ENCODE results near the gene FGF21. TPM values are rescaled to one million over a fixed set of nuclear protein-coding genes. Genes with fewer than 3 reads are reported as not detected.

FGF21 gene
- total RNA-seq, 1 experiment from 2014 or later: not detected

DNA sequence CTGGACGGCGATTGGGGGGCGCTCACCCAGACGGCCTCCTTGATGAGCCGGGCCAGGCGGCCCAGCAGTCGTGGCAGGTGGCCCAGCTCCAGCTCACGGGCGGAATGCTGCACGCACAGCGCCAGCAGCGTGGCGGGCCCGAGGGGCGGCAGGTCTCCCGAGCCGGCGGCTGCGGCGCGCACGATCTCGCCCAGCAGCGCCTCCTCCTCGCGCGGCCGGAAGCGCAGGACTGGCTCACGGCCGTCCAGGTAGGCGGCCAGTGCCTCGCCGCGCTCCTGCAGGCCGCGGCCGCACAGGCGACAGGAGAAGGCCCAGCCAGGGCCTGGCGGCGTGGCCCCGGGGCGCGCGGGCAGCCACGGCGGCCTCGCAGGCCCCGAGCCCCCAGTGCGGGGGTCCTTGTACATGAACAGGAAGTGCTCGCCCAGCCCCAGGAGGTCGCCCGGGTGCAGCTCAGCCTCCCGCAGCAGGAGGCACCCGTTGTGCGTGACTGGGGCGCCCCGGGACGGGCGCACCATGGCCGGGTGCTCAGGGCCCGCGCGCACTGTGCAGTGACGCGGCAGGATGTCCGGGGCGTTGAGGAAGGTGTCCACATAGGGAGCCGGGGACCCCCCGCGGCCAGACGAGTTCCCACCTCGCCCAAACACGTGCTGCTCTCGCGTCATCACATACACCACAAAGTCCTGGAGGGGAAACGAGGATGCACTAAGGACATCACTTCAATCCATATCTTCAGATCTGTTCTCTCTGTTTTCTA lies 26.2 kb upstream of the FGF21 start:
- no peaks in the 10 kb centered on the region for H3K27me3 ChIP-seq (ENCODE audit: low read length)
- intact Hi-C loops (cut with micrococcal nuclease): no loop called here
- no peak for DNase-seq
- no peaks in the 10 kb centered on the region for H4K20me1 ChIP-seq (ENCODE audit: low read length)
- no peak overlapping the region for H3K4me2 ChIP-seq (ENCODE audit: low read length)
- H3K79me2 ChIP-seq (ENCODE audit: low read length): no peaks in the 10 kb centered on the region
- TF ChIP-seq EZH2phosphoT487 (IDR thresholded peaks at IDR 0.05; ENCODE audit: borderline replicate concordance, low read length) (no peak), EZH2 (IDR thresholded peaks at IDR 0.05; ENCODE audit: low read length, unreplicated experiment) (no peak)
- TF ChIP-seq, protein P1, sequence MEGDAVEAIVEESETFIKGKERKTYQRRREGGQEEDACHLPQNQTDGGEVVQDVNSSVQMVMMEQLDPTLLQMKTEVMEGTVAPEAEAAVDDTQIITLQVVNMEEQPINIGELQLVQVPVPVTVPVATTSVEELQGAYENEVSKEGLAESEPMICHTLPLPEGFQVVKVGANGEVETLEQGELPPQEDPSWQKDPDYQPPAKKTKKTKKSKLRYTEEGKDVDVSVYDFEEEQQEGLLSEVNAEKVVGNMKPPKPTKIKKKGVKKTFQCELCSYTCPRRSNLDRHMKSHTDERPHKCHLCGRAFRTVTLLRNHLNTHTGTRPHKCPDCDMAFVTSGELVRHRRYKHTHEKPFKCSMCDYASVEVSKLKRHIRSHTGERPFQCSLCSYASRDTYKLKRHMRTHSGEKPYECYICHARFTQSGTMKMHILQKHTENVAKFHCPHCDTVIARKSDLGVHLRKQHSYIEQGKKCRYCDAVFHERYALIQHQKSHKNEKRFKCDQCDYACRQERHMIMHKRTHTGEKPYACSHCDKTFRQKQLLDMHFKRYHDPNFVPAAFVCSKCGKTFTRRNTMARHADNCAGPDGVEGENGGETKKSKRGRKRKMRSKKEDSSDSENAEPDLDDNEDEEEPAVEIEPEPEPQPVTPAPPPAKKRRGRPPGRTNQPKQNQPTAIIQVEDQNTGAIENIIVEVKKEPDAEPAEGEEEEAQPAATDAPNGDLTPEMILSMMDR (conservative IDR thresholded peaks at IDR 0.05; ENCODE audit: low read depth, low read length): no peak
- H3F3A ChIP-seq (ENCODE audit: low read length, unreplicated experiment): no peaks in the 10 kb centered on the region
- H3K4me3 ChIP-seq (ENCODE audit: low read length): no peak overlapping the region
- H3K36me3 ChIP-seq (ENCODE audit: low read depth, low read length): no peaks in the 10 kb centered on the region
- ChIA-PET CTCF (no interaction called here), POLR2A (ENCODE audit: unreplicated experiment) (no interaction called here)
- H2AFZ ChIP-seq (ENCODE audit: low read length): no peak overlapping the region
- no peak overlapping the region for H3K27ac ChIP-seq (ENCODE audit: low read length)
- H3K9ac ChIP-seq (ENCODE audit: low read length): no peak overlapping the region
- no peaks in the 10 kb centered on the region for H3K4me1 ChIP-seq (ENCODE audit: insufficient read depth, low read length)
- no peaks in the 10 kb centered on the region for H3K9me3 ChIP-seq (ENCODE audit: low read length)
- no peaks in the 10 kb centered on the region for H3K9me2 ChIP-seq (replicated peaks; ENCODE audit: low read length)
- ATAC-seq: no peak
- BruUV-seq (replicated peaks): no TSS peak

GRCh38 chr19:48731452-48731851 lies 23.9 kb upstream of the FGF21 start:
- ChIA-PET CTCF (no interaction called here), POLR2A (ENCODE audit: unreplicated experiment) (no interaction called here)
- H3K4me2 ChIP-seq (ENCODE audit: low read length): no peak overlapping the region
- no peak overlapping the region for H3K4me3 ChIP-seq (ENCODE audit: low read length)
- no peaks in the 10 kb centered on the region for H3K4me1 ChIP-seq (ENCODE audit: insufficient read depth, low read length)
- no peaks in the 10 kb centered on the region for H3K9me3 ChIP-seq (ENCODE audit: low read length)
- intact Hi-C loops (cut with micrococcal nuclease): no loop called here
- BruUV-seq (replicated peaks): no TSS peak
- no peak overlapping the region for H2AFZ ChIP-seq (ENCODE audit: low read length)
- H3F3A ChIP-seq (ENCODE audit: low read length, unreplicated experiment): no peaks in the 10 kb centered on the region
- H3K27ac ChIP-seq (ENCODE audit: low read length): no peak overlapping the region
- DNase-seq (no peak), ATAC-seq (no peak)
- H4K20me1 ChIP-seq (ENCODE audit: low read length): no peaks in the 10 kb centered on the region
- TF ChIP-seq EZH2 (IDR thresholded peaks at IDR 0.05; ENCODE audit: low read length, unreplicated experiment): no peak
- H3K27me3 ChIP-seq (ENCODE audit: low read length): no peaks in the 10 kb centered on the region
- no peaks in the 10 kb centered on the region for H3K36me3 ChIP-seq (ENCODE audit: low read depth, low read length)
- H3K9me2 ChIP-seq (replicated peaks; ENCODE audit: low read length): no peaks in the 10 kb centered on the region
- H3K79me2 ChIP-seq (ENCODE audit: low read length): no peaks in the 10 kb centered on the region
- H3K9ac ChIP-seq (ENCODE audit: low read length): no peak overlapping the region

GRCh38 chr19:48734625-48735024 lies 20.7 kb upstream of the FGF21 start:
- H3K9ac ChIP-seq (ENCODE audit: low read length): no peak overlapping the region
- H3K27ac ChIP-seq (ENCODE audit: low read length): no peak overlapping the region
- no peak for ATAC-seq
- POLR2A ChIA-PET (ENCODE audit: unreplicated experiment): no interaction called here
- H3K4me2 ChIP-seq (ENCODE audit: low read length): no peak overlapping the region
- no peaks in the 10 kb centered on the region for H3K27me3 ChIP-seq (ENCODE audit: low read length)
- intact Hi-C loops (cut with micrococcal nuclease): no loop called here
- no peaks in the 10 kb centered on the region; the same call in 1 of the 2 replicates for H3K4me1 ChIP-seq (ENCODE audit: insufficient read depth, low read length)
- H3K9me2 ChIP-seq (replicated peaks; ENCODE audit: low read length): no peaks in the 10 kb centered on the region
- no TSS peak for BruUV-seq (replicated peaks)
- H3K79me2 ChIP-seq (ENCODE audit: low read length): no peaks in the 10 kb centered on the region
- no peaks in the 10 kb centered on the region for H4K20me1 ChIP-seq (ENCODE audit: low read length)
- no peaks in the 10 kb centered on the region for H3K9me3 ChIP-seq (ENCODE audit: low read length)
- no peak overlapping the region for H3K4me3 ChIP-seq (ENCODE audit: low read length)
- no peaks in the 10 kb centered on the region for H3K36me3 ChIP-seq (ENCODE audit: low read depth, low read length)
- H2AFZ ChIP-seq (ENCODE audit: low read length): no peak overlapping the region
- TF ChIP-seq EZH2 (IDR thresholded peaks at IDR 0.05; ENCODE audit: low read length, unreplicated experiment): no peak
- TF ChIP-seq, protein P1 (conservative IDR thresholded peaks at IDR 0.05; ENCODE audit: low read depth, low read length): no peak
- TF ChIP-seq EZH2phosphoT487 (IDR thresholded peaks at IDR 0.05; ENCODE audit: borderline replicate concordance, low read length): no peak
- no peak for DNase-seq
- CTCF ChIA-PET: no interaction called here
- no peaks in the 10 kb centered on the region for H3F3A ChIP-seq (ENCODE audit: low read length, unreplicated experiment)

All from PC-3 (cell line).